Measurements from ENCODE around the gene KCNQ1. TPM values are rescaled to one million over a fixed set of nuclear protein-coding genes. Genes with fewer than 3 reads are reported as not detected.

Gene KCNQ1
- total RNA-seq, 2 experiments from 2014 or later = 24.2 to 26.6 TPM

- no peak for ATAC-seq (ENCODE audit: low read depth)
- Mint-ChIP-seq H3K9me3 (peaks cover 22% of the 10 kb centered on the region), H3K4me3 (no peak overlapping the region), H3K36me3 (peaks cover 18% of the 10 kb centered on the region), H3K27ac (no peak overlapping the region), H3K27me3 (no peaks in the 10 kb centered on the region), H3K4me1 (peaks cover 18% of the 10 kb centered on the region)
- DNase-seq = no peak
- POLR2A ChIA-PET = no interaction called here
Observed at GRCh38 chr11:2816523-2816922, 371.7 kb downstream of the KCNQ1 start.

- H3K27ac Mint-ChIP-seq = no peak overlapping the region
- H3K36me3 Mint-ChIP-seq = peaks cover 20% of the 10 kb centered on the region
- POLR2A ChIA-PET = no interaction called here
- DNase-seq (no peak), ATAC-seq (ENCODE audit: low read depth) (no peak)
- H3K4me1 Mint-ChIP-seq = peaks cover 17% of the 10 kb centered on the region
- H3K4me3 Mint-ChIP-seq = no peak overlapping the region
- no peaks in the 10 kb centered on the region for H3K27me3 Mint-ChIP-seq
- H3K9me3 Mint-ChIP-seq = peaks cover 27% of the 10 kb centered on the region
Observed at GRCh38 chr11:2816941-2817421, 372.2 kb downstream of the KCNQ1 start.

- Mint-ChIP-seq H3K27ac (no peak overlapping the region), H3K27me3 (no peaks in the 10 kb centered on the region), H3K36me3 (peaks cover 24% of the 10 kb centered on the region), H3K4me1 (peaks cover 13% of the 10 kb centered on the region), H3K4me3 (no peak overlapping the region), H3K9me3 (peaks cover 31% of the 10 kb centered on the region)
- no peak for ATAC-seq (ENCODE audit: low read depth)
- POLR2A ChIA-PET = no interaction called here
- DNase-seq = no peak
Observed at GRCh38 chr11:2817431-2817830, 372.6 kb downstream of the KCNQ1 start.

GRCh38 chr11:2818021-2818420 is 373.2 kb downstream of the KCNQ1 start:
- H3K4me1 Mint-ChIP-seq = peaks cover 8% of the 10 kb centered on the region
- H3K27ac Mint-ChIP-seq = no peak overlapping the region
- DNase-seq (no peak), ATAC-seq (ENCODE audit: low read depth) (no peak)
- POLR2A ChIA-PET = no interaction called here
- peaks cover 37% of the 10 kb centered on the region for H3K9me3 Mint-ChIP-seq
- peaks cover 5% of the 10 kb centered on the region for H3K27me3 Mint-ChIP-seq
- no peak overlapping the region for H3K4me3 Mint-ChIP-seq
- peaks cover 30% of the 10 kb centered on the region for H3K36me3 Mint-ChIP-seq

GRCh38 chr11:2818503-2818902 is 373.7 kb downstream of the KCNQ1 start:
- no peak overlapping the region for H3K4me3 Mint-ChIP-seq
- H3K27ac Mint-ChIP-seq = no peak overlapping the region
- ATAC-seq (ENCODE audit: low read depth) (no peak), DNase-seq (no peak)
- H3K9me3 Mint-ChIP-seq = peaks cover 40% of the 10 kb centered on the region
- H3K36me3 Mint-ChIP-seq = peaks cover 33% of the 10 kb centered on the region
- H3K27me3 Mint-ChIP-seq = peaks cover 5% of the 10 kb centered on the region
- H3K4me1 Mint-ChIP-seq = peaks cover 5% of the 10 kb centered on the region
- POLR2A ChIA-PET = no interaction called here

- Mint-ChIP-seq H3K36me3 (peaks cover 26% of the 10 kb centered on the region), H3K9me3 (peaks cover 37% of the 10 kb centered on the region), H3K27ac (no peak overlapping the region), H3K27me3 (peaks cover 5% of the 10 kb centered on the region), H3K4me3 (no peak overlapping the region), H3K4me1 (no peaks in the 10 kb centered on the region)
- DNase-seq (no peak), ATAC-seq (ENCODE audit: low read depth) (no peak)
- POLR2A ChIA-PET = no interaction called here
Observed at GRCh38 chr11:2819316-2819715, 374.5 kb downstream of the KCNQ1 start.

- Mint-ChIP-seq H3K27me3 (peaks cover 5% of the 10 kb centered on the region), H3K36me3 (peaks cover 25% of the 10 kb centered on the region), H3K4me3 (no peak overlapping the region), H3K27ac (no peak overlapping the region), H3K9me3 (peaks cover 37% of the 10 kb centered on the region), H3K4me1 (no peaks in the 10 kb centered on the region)
- POLR2A ChIA-PET = no interaction called here
- DNase-seq = no peak
- no peak for ATAC-seq (ENCODE audit: low read depth)
Observed at GRCh38 chr11:2820976-2821375, 376.2 kb downstream of the KCNQ1 start.

- peaks cover 25% of the 10 kb centered on the region for H3K36me3 Mint-ChIP-seq
- ATAC-seq (ENCODE audit: low read depth) (no peak), DNase-seq (no peak)
- no peak overlapping the region for H3K4me3 Mint-ChIP-seq
- H3K27me3 Mint-ChIP-seq = peaks cover 5% of the 10 kb centered on the region
- H3K9me3 Mint-ChIP-seq = peaks cover 36% of the 10 kb centered on the region
- H3K27ac Mint-ChIP-seq = no peak overlapping the region
- H3K4me1 Mint-ChIP-seq = no peaks in the 10 kb centered on the region
- POLR2A ChIA-PET = no interaction called here
Observed at GRCh38 chr11:2821891-2822290, 377.1 kb downstream of the KCNQ1 start.

- no peak overlapping the region for H3K27ac Mint-ChIP-seq
- no peaks in the 10 kb centered on the region for H3K4me1 Mint-ChIP-seq
- POLR2A ChIA-PET = no interaction called here
- peaks cover 43% of the 10 kb centered on the region for H3K9me3 Mint-ChIP-seq
- DNase-seq (no peak), ATAC-seq (ENCODE audit: low read depth) (no peak)
- H3K4me3 Mint-ChIP-seq = no peak overlapping the region
- peaks cover 29% of the 10 kb centered on the region for H3K36me3 Mint-ChIP-seq
- peaks cover 8% of the 10 kb centered on the region for H3K27me3 Mint-ChIP-seq
Observed at GRCh38 chr11:2824851-2825250, 380.0 kb downstream of the KCNQ1 start.

GRCh38 chr11:2825261-2825888 is 380.6 kb downstream of the KCNQ1 start:
- POLR2A ChIA-PET = no interaction called here
- Mint-ChIP-seq H3K4me3 (no peak overlapping the region), H3K36me3 (peaks cover 29% of the 10 kb centered on the region), H3K27ac (no peak overlapping the region), H3K9me3 (peaks cover 41% of the 10 kb centered on the region), H3K4me1 (no peaks in the 10 kb centered on the region), H3K27me3 (peaks cover 8% of the 10 kb centered on the region)
- ATAC-seq (ENCODE audit: low read depth) = no peak
- no peak for DNase-seq

GRCh38 chr11:2825889-2826678 is 381.3 kb downstream of the KCNQ1 start:
- no peaks in the 10 kb centered on the region for H3K4me1 Mint-ChIP-seq
- peaks cover 8% of the 10 kb centered on the region for H3K27me3 Mint-ChIP-seq
- peaks cover 37% of the 10 kb centered on the region for H3K9me3 Mint-ChIP-seq
- H3K4me3 Mint-ChIP-seq = no peak overlapping the region
- DNase-seq (no peak), ATAC-seq (ENCODE audit: low read depth) (peak; percentile 17)
- H3K27ac Mint-ChIP-seq = no peak overlapping the region
- peaks cover 25% of the 10 kb centered on the region for H3K36me3 Mint-ChIP-seq
- POLR2A ChIA-PET = no interaction called here

GRCh38 chr11:2826679-2827056 is 381.9 kb downstream of the KCNQ1 start:
- no peaks in the 10 kb centered on the region for H3K4me1 Mint-ChIP-seq
- DNase-seq = no peak
- POLR2A ChIA-PET = no interaction called here
- H3K4me3 Mint-ChIP-seq = no peak overlapping the region
- H3K36me3 Mint-ChIP-seq = peaks cover 25% of the 10 kb centered on the region
- H3K27me3 Mint-ChIP-seq = peaks cover 8% of the 10 kb centered on the region
- peaks cover 35% of the 10 kb centered on the region for H3K9me3 Mint-ChIP-seq
- ATAC-seq (ENCODE audit: low read depth) = peak; percentile 13
- peak overlapping the region; percentile 56 for H3K27ac Mint-ChIP-seq

GRCh38 chr11:2827256-2827655 is 382.4 kb downstream of the KCNQ1 start:
- H3K36me3 Mint-ChIP-seq = peaks cover 21% of the 10 kb centered on the region
- H3K27ac Mint-ChIP-seq = no peak overlapping the region
- ATAC-seq (ENCODE audit: low read depth) (no peak), DNase-seq (no peak)
- no peaks in the 10 kb centered on the region for H3K4me1 Mint-ChIP-seq
- peaks cover 30% of the 10 kb centered on the region for H3K9me3 Mint-ChIP-seq
- POLR2A ChIA-PET = no interaction called here
- H3K4me3 Mint-ChIP-seq = no peak overlapping the region
- peaks cover 8% of the 10 kb centered on the region for H3K27me3 Mint-ChIP-seq

GRCh38 chr11:2827792-2828191 is 383.0 kb downstream of the KCNQ1 start:
- DNase-seq (no peak), ATAC-seq (ENCODE audit: low read depth) (no peak)
- Mint-ChIP-seq H3K27me3 (peaks cover 5% of the 10 kb centered on the region), H3K27ac (no peak overlapping the region), H3K36me3 (peaks cover 16% of the 10 kb centered on the region), H3K9me3 (peaks cover 25% of the 10 kb centered on the region), H3K4me3 (no peak overlapping the region), H3K4me1 (no peaks in the 10 kb centered on the region)
- POLR2A ChIA-PET = no interaction called here
